Upper lobe of left lung (tissue), 6 donors: ENCODE measurements around the gene FRMPD2. TPM values are rescaled to one million over a fixed set of nuclear protein-coding genes. Genes with fewer than 3 reads are reported as not detected.

ENCODE experiments used
- ATAC-seq, 2 donors: fragments of 200-7000 bp; cut with Tn5 transposase; one replicate each; pipeline ENCODE4 v1.9.1; 2022; ENCODE audit warnings: mild to moderate bottlenecking in 2 of 2, moderate library complexity in 2 of 2; ENCODE audit not compliant: low FRiP score in 2 of 2
- DNase-seq, 2 donors: peaks; one replicate each; pipeline ENCODE4 v3.0.0-alpha.2; 2019 to 2020
- H3K27ac ChIP-seq, 4 donors: fragments of 200-600 bp; sonication (generic); one replicate each; pipeline ENCODE4 v1.5.1; 2016 to 2019
- H3K27me3 ChIP-seq, 4 donors: fragments of 200-600 bp; sonication (generic); one replicate each; pipeline ENCODE4 v1.5.1; 2017 to 2019
- H3K36me3 ChIP-seq, 4 donors: fragments of 200-600 bp; sonication (generic); one replicate each; pipeline ENCODE4 v1.5.1; 2016 to 2019
- H3K4me1 ChIP-seq, 4 donors: fragments of 200-600 bp; sonication (generic); one replicate each; pipeline ENCODE4 v1.5.1; 2018 to 2019
- H3K4me3 ChIP-seq, 4 donors: fragments of 200-600 bp; sonication (generic); one replicate each; pipeline ENCODE4 v1.5.1; 2017 to 2019; ENCODE audit warnings: mild to moderate bottlenecking in 2 of 4, moderate library complexity in 1 of 4
- H3K9me3 ChIP-seq, 4 donors: fragments of 200-600 bp; sonication (generic); one replicate each; pipeline ENCODE4 v1.5.1; 2018 to 2019
- EP300 ChIP-seq, 4 donors: sonication (generic); formaldehyde crosslinking; IDR thresholded peaks; one replicate each; pipeline ENCODE4 v1.5.1; 2017; ENCODE audit warnings: antibody characterized with exemption in 4 of 4, control low read depth in 2 of 4
- POLR2A ChIP-seq, 4 donors: fragments of 450-650 bp; IDR thresholded peaks; one replicate each; pipeline ENCODE4 v1.5.1; 2016 to 2017; ENCODE audit warnings: antibody characterized with exemption in 4 of 4, mild to moderate bottlenecking in 2 of 4
- POLR2AphosphoS5 ChIP-seq, 2 donors: sonication (generic); formaldehyde crosslinking; IDR thresholded peaks; one replicate each; pipeline ENCODE4 v1.5.1; 2017; ENCODE audit warnings: antibody characterized with exemption in 2 of 2
- WGBS, 2 donors: methylation state at CpG; one replicate each; pipeline ENCODE4 v1.1.5; 2017 to 2018; 5-methylcytosine and 5-hydroxymethylcytosine counted together
- total RNA-seq, 6 donors: library from RNA; depleted of rRNA in 4 of 6; stranded (reverse); fragments of >200 nt in 4 of 6; gene quantifications; one replicate each; pipeline versions ENCODE4 v1.1.0 to v1.2.1, GENCODE V29; 2016 to 2021
- TF ChIP-seq, protein P1 (sequence below), 6 experiments: fragments of 450-650 bp in 4 of 6; fragments of 200-600 bp in 2 of 6; sonication (generic) in 2 of 6; IDR thresholded peaks; one replicate each; pipeline ENCODE4 v1.5.1; 2016 to 2019; ENCODE audit warnings: antibody characterized with exemption in 6 of 6
- donor health status: DM: no; HTN: no; CAD: no; lungs with moderate emphysema.
- donor health status: DM: no; HTN: yes; CAD: no; lungs with severe emphysema.

The FRMPD2 gene
- total RNA-seq, 6 donors from 2014 or later, result 0.23 to 38.6 (median 5.6) TPM

DNA sequence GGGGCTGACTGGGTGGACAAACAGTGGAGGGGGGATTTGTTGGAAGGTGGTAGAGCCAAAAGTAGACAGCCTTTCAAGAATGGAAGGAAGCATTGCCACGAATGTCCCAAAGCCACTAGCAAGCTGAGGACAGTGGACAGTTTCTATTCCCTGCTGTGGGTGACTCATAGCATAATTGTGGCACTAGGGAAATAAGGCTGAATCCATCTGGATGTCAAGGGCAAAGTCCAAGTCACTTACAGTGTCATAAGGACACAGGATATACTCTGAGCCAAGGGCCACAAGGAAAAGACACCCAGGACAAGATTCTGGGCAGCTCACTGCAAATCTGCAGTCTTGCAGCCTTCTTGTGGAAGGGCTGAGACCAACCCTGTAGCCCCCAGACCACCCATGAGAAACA, 79.7 kb downstream of the FRMPD2 start:
- Histone ChIP-seq H3K36me3 (no peaks in the 10 kb centered on the region), H3K27me3 (no peaks in the 10 kb centered on the region), H3K4me1 (no peaks in the 10 kb centered on the region), H3K4me3 (no peak overlapping the region), H3K9me3 (no peaks in the 10 kb centered on the region), H3K27ac (no peak overlapping the region)
- DNase-seq (no peak), ATAC-seq (no peak)
- WGBS, 2 donors, result 69 to 75% methylated on average over 1 of the region's 1 CpG
- TF ChIP-seq POLR2AphosphoS5 (IDR thresholded peaks at IDR 0.05), result no peak
- TF ChIP-seq EP300 (IDR thresholded peaks at IDR 0.05), result no peak
- TF ChIP-seq POLR2A (IDR thresholded peaks at IDR 0.05), result no peak
- TF ChIP-seq, protein P1, sequence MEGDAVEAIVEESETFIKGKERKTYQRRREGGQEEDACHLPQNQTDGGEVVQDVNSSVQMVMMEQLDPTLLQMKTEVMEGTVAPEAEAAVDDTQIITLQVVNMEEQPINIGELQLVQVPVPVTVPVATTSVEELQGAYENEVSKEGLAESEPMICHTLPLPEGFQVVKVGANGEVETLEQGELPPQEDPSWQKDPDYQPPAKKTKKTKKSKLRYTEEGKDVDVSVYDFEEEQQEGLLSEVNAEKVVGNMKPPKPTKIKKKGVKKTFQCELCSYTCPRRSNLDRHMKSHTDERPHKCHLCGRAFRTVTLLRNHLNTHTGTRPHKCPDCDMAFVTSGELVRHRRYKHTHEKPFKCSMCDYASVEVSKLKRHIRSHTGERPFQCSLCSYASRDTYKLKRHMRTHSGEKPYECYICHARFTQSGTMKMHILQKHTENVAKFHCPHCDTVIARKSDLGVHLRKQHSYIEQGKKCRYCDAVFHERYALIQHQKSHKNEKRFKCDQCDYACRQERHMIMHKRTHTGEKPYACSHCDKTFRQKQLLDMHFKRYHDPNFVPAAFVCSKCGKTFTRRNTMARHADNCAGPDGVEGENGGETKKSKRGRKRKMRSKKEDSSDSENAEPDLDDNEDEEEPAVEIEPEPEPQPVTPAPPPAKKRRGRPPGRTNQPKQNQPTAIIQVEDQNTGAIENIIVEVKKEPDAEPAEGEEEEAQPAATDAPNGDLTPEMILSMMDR (IDR thresholded peaks at IDR 0.05), result no peak

DNA sequence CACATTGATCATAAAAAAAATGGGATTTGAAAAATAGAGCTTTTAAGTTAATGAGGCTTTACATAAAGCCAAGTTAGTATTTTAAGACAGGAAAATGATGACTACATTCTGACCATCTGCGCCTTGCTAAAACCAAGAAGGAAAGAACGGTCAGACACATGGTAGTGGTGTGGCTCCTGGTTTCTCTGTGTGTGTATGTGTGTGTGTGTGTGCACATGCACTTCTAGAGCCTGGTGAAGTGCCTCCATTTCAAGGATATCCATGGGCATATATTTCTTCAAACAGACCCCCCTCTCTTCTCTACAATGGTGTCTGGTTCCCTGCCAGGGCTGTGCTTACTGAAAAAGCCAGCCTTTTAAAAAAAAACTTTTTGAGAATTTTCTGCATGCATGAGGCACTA, 80.9 kb downstream of the FRMPD2 start:
- no peak for ATAC-seq
- TF ChIP-seq EP300 (IDR thresholded peaks at IDR 0.05) (no peak), POLR2A (IDR thresholded peaks at IDR 0.05) (no peak), POLR2AphosphoS5 (IDR thresholded peaks at IDR 0.05) (no peak)
- TF ChIP-seq, protein P1 (IDR thresholded peaks at IDR 0.05), result no peak
- no peak overlapping the region for H3K4me3 ChIP-seq
- 83 to 84% methylated on average over 2 of the region's 2 CpGs for WGBS, 2 donors
- H3K9me3 ChIP-seq, result no peaks in the 10 kb centered on the region
- H3K27ac ChIP-seq, result no peak overlapping the region
- DNase-seq, result no peak
- no peaks in the 10 kb centered on the region for H3K36me3 ChIP-seq
- H3K27me3 ChIP-seq, result no peaks in the 10 kb centered on the region
- H3K4me1 ChIP-seq, result no peaks in the 10 kb centered on the region

DNA sequence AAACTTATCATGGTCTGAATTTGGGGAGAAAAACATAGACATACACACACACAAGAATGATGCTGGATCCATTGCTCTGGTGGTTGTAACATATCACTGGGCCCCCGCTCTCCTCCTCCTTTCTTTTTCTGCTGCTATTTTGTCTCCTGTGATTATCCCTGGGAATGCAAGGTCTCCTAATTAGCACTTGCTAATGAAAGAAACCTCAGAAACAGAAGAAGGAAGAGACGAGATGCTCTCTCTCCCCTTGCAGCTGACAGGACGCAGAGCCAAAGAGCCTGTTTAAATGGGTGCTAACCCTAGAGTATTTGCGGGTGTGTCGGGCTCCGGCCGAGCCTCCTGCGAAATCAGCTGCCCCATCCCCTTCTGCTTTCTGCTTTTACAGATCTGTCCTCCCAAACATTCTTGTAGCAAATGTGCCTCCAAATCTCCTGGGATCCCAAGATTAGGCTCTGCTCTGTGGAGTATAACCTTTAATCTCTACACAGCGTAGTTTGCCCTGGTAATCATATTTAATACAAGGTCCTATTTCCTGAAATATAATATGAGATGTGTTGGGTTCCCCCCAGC, 81.5 kb downstream of the FRMPD2 start:
- TF ChIP-seq, protein P1 (IDR thresholded peaks at IDR 0.05), result no peak
- TF ChIP-seq POLR2AphosphoS5 (IDR thresholded peaks at IDR 0.05) (no peak), POLR2A (IDR thresholded peaks at IDR 0.05) (no peak), EP300 (IDR thresholded peaks at IDR 0.05) (no peak)
- no peak for ATAC-seq
- Histone ChIP-seq H3K36me3 (no peaks in the 10 kb centered on the region), H3K4me1 (no peaks in the 10 kb centered on the region), H3K27ac (no peak overlapping the region), H3K9me3 (no peaks in the 10 kb centered on the region), H3K27me3 (no peaks in the 10 kb centered on the region), H3K4me3 (no peak overlapping the region)
- WGBS, 2 donors, result 80 to 93% methylated on average over 9 of the region's 9 CpGs
- peak in 1 of 2 donors; percentile 26 for DNase-seq

DNA sequence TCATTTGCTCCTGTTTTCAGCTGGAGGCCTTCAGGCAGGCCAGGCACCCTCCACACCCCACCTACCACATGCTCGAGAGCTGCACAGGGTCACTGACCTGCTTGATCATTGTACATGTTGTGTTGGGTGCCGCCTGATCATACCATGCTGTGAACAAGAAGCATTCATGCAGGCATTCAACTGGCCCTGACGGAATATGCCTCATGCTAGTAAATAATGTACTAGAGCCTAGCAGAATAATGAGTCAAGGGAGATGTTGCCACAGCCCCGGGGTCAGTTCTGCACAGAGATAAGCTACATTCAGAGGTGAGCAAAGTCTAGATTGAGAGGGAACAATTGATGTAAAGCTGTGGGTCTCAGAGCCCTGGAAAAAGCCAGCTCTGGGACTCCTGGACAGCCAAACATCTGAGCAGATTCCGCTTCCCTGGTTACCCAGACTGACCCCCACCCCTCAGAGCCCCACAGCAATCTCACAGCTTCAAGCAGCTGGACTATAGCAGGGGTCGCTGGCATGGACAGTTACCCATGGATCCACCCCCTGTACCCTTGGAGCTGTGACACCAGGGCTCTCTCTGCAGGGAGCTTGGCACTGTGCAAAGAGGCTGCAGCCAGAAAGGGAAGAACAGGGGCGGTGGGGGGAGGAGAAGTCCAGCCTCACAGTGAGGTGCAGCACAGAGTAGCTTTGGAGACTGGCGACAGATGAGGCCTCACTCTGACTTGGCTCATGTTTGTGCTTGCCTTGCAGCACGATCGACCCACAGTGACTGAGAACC, 86.6 kb downstream of the FRMPD2 start:
- no peak for ATAC-seq
- Histone ChIP-seq H3K27ac (no peak overlapping the region), H3K36me3 (no peaks in the 10 kb centered on the region), H3K27me3 (no peaks in the 10 kb centered on the region), H3K4me1 (no peaks in the 10 kb centered on the region), H3K4me3 (no peak overlapping the region), H3K9me3 (no peaks in the 10 kb centered on the region)
- WGBS, 2 donors, result 57 to 72% methylated on average over 4 to 10 of the region's 10 CpGs
- no peak for DNase-seq
- TF ChIP-seq POLR2AphosphoS5 (IDR thresholded peaks at IDR 0.05) (no peak), POLR2A (IDR thresholded peaks at IDR 0.05) (no peak), EP300 (IDR thresholded peaks at IDR 0.05) (no peak)
- TF ChIP-seq, protein P1 (IDR thresholded peaks at IDR 0.05), result no peak
